OCI-LY1 (cell line): Measurements from ENCODE around the gene TECTA.

Source experiments
- H2AFZ ChIP-seq: fragments of 200-600 bp; sonication (generic), shearing (Covaris generic); 2 replicates; pipeline ENCODE4 v1.6.0; 2014; ENCODE audit warnings: antibody characterized with exemption, mild to moderate bottlenecking, low read length
- H3F3A ChIP-seq: fragments of 200-600 bp; sonication (generic), shearing (Covaris generic); 2 replicates; pipeline ENCODE4 v1.6.0; 2014; ENCODE audit warnings: mild to moderate bottlenecking, antibody characterized with exemption, low read length, moderate library complexity; ENCODE audit not compliant: insufficient read depth
- H3K27ac ChIP-seq: fragments of 200-600 bp; sonication (generic); 2 replicates; pipeline ENCODE4 v1.5.1; 2014; ENCODE audit warnings: low read length, mixed run types, mild to moderate bottlenecking, low read depth; ENCODE audit not compliant: poor library complexity, severe bottlenecking
- H3K27me3 ChIP-seq: fragments of 200-600 bp; sonication (generic); 2 replicates; pipeline ENCODE4 v1.6.0; 2014; ENCODE audit warnings: antibody characterized with exemption, mild to moderate bottlenecking, low read length, moderate library complexity; ENCODE audit not compliant: insufficient read depth
- H3K36me3 ChIP-seq: fragments of 200-600 bp; sonication (generic); 2 replicates; pipeline ENCODE4 v1.6.1; 2014; ENCODE audit warnings: mild to moderate bottlenecking, antibody characterized with exemption, low read length, moderate library complexity, mixed read lengths; ENCODE audit not compliant: insufficient read depth
- H3K4me1 ChIP-seq: fragments of 200-600 bp; sonication (generic); 2 replicates; pipeline ENCODE4 v1.5.1; 2014; ENCODE audit warnings: mild to moderate bottlenecking, low read length, moderate library complexity; ENCODE audit not compliant: insufficient read depth, severe bottlenecking
- H3K4me2 ChIP-seq: fragments of 200-600 bp; sonication (generic), shearing (Covaris generic); 2 replicates; pipeline ENCODE4 v1.6.1; 2014; ENCODE audit warnings: low read length
- H3K4me3 ChIP-seq: fragments of 200-600 bp; sonication (generic); 2 replicates; pipeline ENCODE4 v1.5.1; 2014; ENCODE audit warnings: low read length, low read depth, mild to moderate bottlenecking, mixed read lengths; ENCODE audit not compliant: poor library complexity, severe bottlenecking
- H3K79me2 ChIP-seq: fragments of 200-600 bp; shearing (Covaris generic); 2 replicates; pipeline ENCODE4 v1.6.1; 2016; ENCODE audit warnings: mixed run types, low read length, mixed read lengths; ENCODE audit not compliant: insufficient read depth
- H3K9ac ChIP-seq: fragments of 200-600 bp; sonication (generic), shearing (Covaris generic); 2 replicates; pipeline ENCODE4 v1.6.1; 2014; ENCODE audit warnings: mild to moderate bottlenecking, low read length, mixed read lengths
- H3K9me2 ChIP-seq: fragments of 200-600 bp; sonication (generic), shearing (Covaris generic); 2 replicates; pipeline ENCODE4 v1.6.1; 2014; ENCODE audit warnings: low read depth, mild to moderate bottlenecking, low read length, mixed read lengths
- H3K9me3 ChIP-seq: fragments of 200-600 bp; shearing (Covaris generic); 2 replicates; pipeline ENCODE4 v1.6.1; 2014; ENCODE audit warnings: low read length, mixed read lengths
- H4K20me1 ChIP-seq: fragments of 200-600 bp; sonication (generic), shearing (Covaris generic); 2 replicates; pipeline ENCODE4 v1.6.0; 2016; ENCODE audit warnings: mild to moderate bottlenecking, low read length; ENCODE audit not compliant: insufficient read depth
- EZH2 ChIP-seq: fragments of 200-600 bp; sonication (generic), shearing (Covaris generic); IDR thresholded peaks from 2 replicates; pipeline ENCODE4 v1.8.0; 2017; ENCODE audit warnings: borderline replicate concordance, mixed run types, mild to moderate bottlenecking, antibody characterized with exemption, low read length, moderate library complexity, mixed read lengths
- TF ChIP-seq, protein P1 (sequence below): fragments of 200-600 bp; sonication (generic), shearing (Covaris generic); IDR thresholded peaks from 2 replicates; pipeline ENCODE4 v1.5.1; 2017; ENCODE audit warnings: mild to moderate bottlenecking, antibody characterized with exemption, low read length, moderate library complexity, mixed read lengths

The TECTA gene

DNA sequence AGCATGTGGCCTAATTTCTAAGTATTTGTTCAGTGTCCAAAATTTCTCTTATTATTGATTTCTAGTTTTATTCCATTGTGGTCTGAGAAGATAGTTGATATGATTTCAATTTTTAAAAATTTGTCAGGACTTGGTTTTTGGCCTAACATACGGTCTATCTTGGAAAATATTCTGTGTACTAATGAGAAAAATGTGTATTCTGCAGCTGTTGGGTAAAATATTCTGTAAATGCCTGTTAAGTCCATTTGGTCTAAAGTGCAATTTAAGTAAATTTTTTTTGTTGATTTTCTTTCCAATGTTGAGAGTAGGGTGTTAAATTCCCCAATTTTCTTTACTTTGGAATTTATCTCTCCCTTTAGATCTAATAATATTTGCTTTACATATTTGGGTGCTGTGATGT lies 78.3 kb downstream of the TECTA start:
- Histone ChIP-seq H3K36me3 (no peaks in the 10 kb centered on the region), H3K27ac (no peak overlapping the region), H3K9me3 (0 out of 2 replicates have a peak, but pooled peaks cover 2% of the 10 kb centered on the region), H3K79me2 (no peaks in the 10 kb centered on the region), H3F3A (no peaks in the 10 kb centered on the region), H2AFZ (no peak overlapping the region), H3K4me1 (no peaks in the 10 kb centered on the region), H4K20me1 (no peaks in the 10 kb centered on the region), H3K9me2 (no peaks in the 10 kb centered on the region), H3K9ac (no peak overlapping the region), H3K4me3 (no peak overlapping the region), H3K27me3 (no peaks in the 10 kb centered on the region), H3K4me2 (no peak overlapping the region)
- TF ChIP-seq, protein P1, sequence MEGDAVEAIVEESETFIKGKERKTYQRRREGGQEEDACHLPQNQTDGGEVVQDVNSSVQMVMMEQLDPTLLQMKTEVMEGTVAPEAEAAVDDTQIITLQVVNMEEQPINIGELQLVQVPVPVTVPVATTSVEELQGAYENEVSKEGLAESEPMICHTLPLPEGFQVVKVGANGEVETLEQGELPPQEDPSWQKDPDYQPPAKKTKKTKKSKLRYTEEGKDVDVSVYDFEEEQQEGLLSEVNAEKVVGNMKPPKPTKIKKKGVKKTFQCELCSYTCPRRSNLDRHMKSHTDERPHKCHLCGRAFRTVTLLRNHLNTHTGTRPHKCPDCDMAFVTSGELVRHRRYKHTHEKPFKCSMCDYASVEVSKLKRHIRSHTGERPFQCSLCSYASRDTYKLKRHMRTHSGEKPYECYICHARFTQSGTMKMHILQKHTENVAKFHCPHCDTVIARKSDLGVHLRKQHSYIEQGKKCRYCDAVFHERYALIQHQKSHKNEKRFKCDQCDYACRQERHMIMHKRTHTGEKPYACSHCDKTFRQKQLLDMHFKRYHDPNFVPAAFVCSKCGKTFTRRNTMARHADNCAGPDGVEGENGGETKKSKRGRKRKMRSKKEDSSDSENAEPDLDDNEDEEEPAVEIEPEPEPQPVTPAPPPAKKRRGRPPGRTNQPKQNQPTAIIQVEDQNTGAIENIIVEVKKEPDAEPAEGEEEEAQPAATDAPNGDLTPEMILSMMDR: no peak
- TF ChIP-seq EZH2: no peak

DNA sequence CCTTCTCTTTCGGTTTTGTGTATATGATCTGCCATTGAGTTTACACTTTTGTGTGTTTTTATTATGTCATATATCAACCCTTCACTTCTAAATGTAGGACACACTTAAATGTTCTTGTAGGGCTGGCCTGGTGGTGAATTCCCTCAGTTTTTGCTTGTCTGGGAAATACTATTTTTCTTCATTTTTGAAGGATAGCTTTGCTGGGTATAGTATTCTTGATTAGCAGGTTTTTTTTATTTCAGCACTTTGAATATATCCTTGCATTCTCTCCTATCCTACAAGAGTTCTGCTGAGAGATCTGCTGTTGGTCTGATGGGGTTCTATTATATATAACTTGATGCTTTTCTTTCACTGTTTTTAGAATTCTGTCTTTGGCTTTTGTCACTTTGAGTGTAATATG lies 79.1 kb downstream of the TECTA start:
- H3K9me2 ChIP-seq: no peaks in the 10 kb centered on the region
- no peak overlapping the region for H3K4me2 ChIP-seq
- H2AFZ ChIP-seq: no peak overlapping the region
- H3K9ac ChIP-seq: no peak overlapping the region
- no peaks in the 10 kb centered on the region for H3K36me3 ChIP-seq
- no peak overlapping the region for H3K27ac ChIP-seq
- no peaks in the 10 kb centered on the region for H4K20me1 ChIP-seq
- TF ChIP-seq, protein P1: no peak
- TF ChIP-seq EZH2: no peak
- 0 out of 2 replicates have a peak, but pooled peaks cover 2% of the 10 kb centered on the region for H3K9me3 ChIP-seq
- H3K4me3 ChIP-seq: no peak overlapping the region
- H3F3A ChIP-seq: no peaks in the 10 kb centered on the region
- H3K79me2 ChIP-seq: no peaks in the 10 kb centered on the region
- no peaks in the 10 kb centered on the region for H3K4me1 ChIP-seq
- no peaks in the 10 kb centered on the region for H3K27me3 ChIP-seq

DNA sequence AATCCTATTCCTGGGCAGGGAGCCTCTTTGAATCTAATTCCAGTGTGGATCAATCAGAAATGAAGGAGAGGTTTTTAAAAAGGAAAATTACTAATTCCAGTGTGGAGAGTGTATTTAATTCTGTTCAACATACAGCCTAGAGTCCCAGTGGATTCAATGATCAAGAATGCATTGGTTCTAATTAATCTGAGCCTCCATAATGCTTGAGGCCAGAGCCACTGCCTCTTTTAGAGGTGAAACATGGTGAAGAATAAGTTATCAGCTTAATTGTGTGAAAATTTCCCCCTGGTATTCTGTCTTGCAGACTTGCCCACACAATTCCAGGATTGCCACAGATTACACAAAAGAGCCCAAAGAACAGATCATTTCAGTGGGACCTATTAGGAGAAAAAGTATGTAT lies 87.7 kb downstream of the TECTA start:
- Histone ChIP-seq H4K20me1 (no peaks in the 10 kb centered on the region), H3K9ac (no peak overlapping the region)

More for the DNA sequence above, 87.7 kb downstream of the TECTA start:
- Histone ChIP-seq H3K9me3 (no peaks in the 10 kb centered on the region), H3K4me1 (no peaks in the 10 kb centered on the region), H3K27ac (no peak overlapping the region), H3K4me2 (no peak overlapping the region), H3K9me2 (no peaks in the 10 kb centered on the region), H3K79me2 (no peaks in the 10 kb centered on the region), H3K36me3 (no peaks in the 10 kb centered on the region), H3K4me3 (no peak overlapping the region), H2AFZ (no peak overlapping the region), H3K27me3 (no peaks in the 10 kb centered on the region), H3F3A (no peaks in the 10 kb centered on the region)
- TF ChIP-seq, protein P1: no peak
